Mucosa of rectum (tissue), 2 donors: ENCODE data around the gene PTPN14.

ENCODE experiments used
- H3K27ac ChIP-seq, 2 donors: one replicate each; pipeline ENCODE4 v1.7.0; 2013; ENCODE audit warnings: inconsistent platforms in 2 of 2, low read depth in 2 of 2, low read length in 2 of 2
- H3K27me3 ChIP-seq, 2 donors: one replicate each; pipeline ENCODE4 v1.7.0; 2013; ENCODE audit warnings: low read length in 2 of 2; ENCODE audit not compliant: control insufficient read depth in 2 of 2, insufficient read depth in 2 of 2
- H3K36me3 ChIP-seq, 2 donors: one replicate each; pipeline ENCODE4 v1.7.0; 2013; ENCODE audit warnings: low read length in 2 of 2; ENCODE audit not compliant: control insufficient read depth in 2 of 2, insufficient read depth in 2 of 2
- H3K4me1 ChIP-seq, 2 donors: one replicate each; pipeline ENCODE4 v1.7.0; 2013; ENCODE audit warnings: low read length in 2 of 2, mild to moderate bottlenecking in 1 of 2; ENCODE audit not compliant: control insufficient read depth in 2 of 2, insufficient read depth in 2 of 2
- H3K4me3 ChIP-seq, 2 donors: one replicate each; pipeline ENCODE4 v1.7.0; 2013; ENCODE audit warnings: low read length in 2 of 2
- H3K9ac ChIP-seq, 2 donors: one replicate each; pipeline ENCODE4 v1.7.0; 2013; ENCODE audit warnings: low read length in 2 of 2, low read depth in 1 of 2, mild to moderate bottlenecking in 1 of 2
- H3K9me3 ChIP-seq, 2 donors: one replicate each; pipeline ENCODE4 v1.7.0; 2013; ENCODE audit warnings: low read length in 2 of 2; ENCODE audit not compliant: control insufficient read depth in 2 of 2
- donor health status: healthy.
- donor health status: Normal muscosa, but diverticular disease.

The PTPN14 gene

GRCh38 chr1:214435867-214436266, 115.5 kb downstream of the PTPN14 start:
- Histone ChIP-seq H3K27ac (no peak overlapping the region), H3K4me1 (peaks cover 8 to 11% of the 10 kb centered on the region in 2 donors), H3K4me3 (no peak overlapping the region), H3K27me3 (no peaks in the 10 kb centered on the region), H3K9ac (no peak overlapping the region), H3K9me3 (no peaks in the 10 kb centered on the region), H3K36me3 (no peaks in the 10 kb centered on the region)

- Histone ChIP-seq H3K36me3 (no peaks in the 10 kb centered on the region), H3K9me3 (no peaks in the 10 kb centered on the region), H3K27ac (no peak overlapping the region), H3K27me3 (no peaks in the 10 kb centered on the region), H3K9ac (no peak overlapping the region), H3K4me1 (no peaks in the 10 kb centered on the region), H3K4me3 (no peak overlapping the region)
Observed at GRCh38 chr1:214432245-214432644, 119.2 kb downstream of the PTPN14 start.

GRCh38 chr1:214429951-214430770, 121.2 kb downstream of the PTPN14 start:
- Histone ChIP-seq H3K36me3 (no peaks in the 10 kb centered on the region), H3K27ac (no peak overlapping the region), H3K4me3 (no peak overlapping the region), H3K9ac (no peak overlapping the region), H3K9me3 (no peaks in the 10 kb centered on the region), H3K4me1 (no peaks in the 10 kb centered on the region), H3K27me3 (no peaks in the 10 kb centered on the region)

GRCh38 chr1:214427871-214428277, 123.5 kb downstream of the PTPN14 start:
- H3K27me3 ChIP-seq: no peaks in the 10 kb centered on the region
- no peaks in the 10 kb centered on the region for H3K9me3 ChIP-seq
- no peaks in the 10 kb centered on the region for H3K4me1 ChIP-seq
- H3K36me3 ChIP-seq: no peaks in the 10 kb centered on the region
- no peak overlapping the region for H3K9ac ChIP-seq
- H3K27ac ChIP-seq: no peak overlapping the region
- no peak overlapping the region for H3K4me3 ChIP-seq

GRCh38 chr1:214426426-214426812, 125.0 kb downstream of the PTPN14 start:
- Histone ChIP-seq H3K36me3 (no peaks in the 10 kb centered on the region), H3K27me3 (no peaks in the 10 kb centered on the region), H3K4me1 (no peaks in the 10 kb centered on the region), H3K4me3 (no peak overlapping the region), H3K9ac (no peak overlapping the region), H3K27ac (no peak overlapping the region), H3K9me3 (no peaks in the 10 kb centered on the region)

- no peak overlapping the region for H3K4me3 ChIP-seq
- no peak overlapping the region for H3K27ac ChIP-seq
- no peaks in the 10 kb centered on the region for H3K27me3 ChIP-seq
- no peaks in the 10 kb centered on the region for H3K4me1 ChIP-seq
- H3K36me3 ChIP-seq: no peaks in the 10 kb centered on the region
- H3K9ac ChIP-seq: no peak overlapping the region
- no peaks in the 10 kb centered on the region for H3K9me3 ChIP-seq
Observed at GRCh38 chr1:214425716-214426425, 125.5 kb downstream of the PTPN14 start.

GRCh38 chr1:214425101-214425500, 126.3 kb downstream of the PTPN14 start:
- Histone ChIP-seq H3K9ac (no peak overlapping the region), H3K4me3 (no peak overlapping the region), H3K4me1 (no peaks in the 10 kb centered on the region), H3K9me3 (no peaks in the 10 kb centered on the region), H3K27me3 (no peaks in the 10 kb centered on the region), H3K36me3 (no peaks in the 10 kb centered on the region), H3K27ac (no peak overlapping the region)

GRCh38 chr1:214423045-214423444, 128.4 kb downstream of the PTPN14 start:
- Histone ChIP-seq H3K36me3 (no peaks in the 10 kb centered on the region), H3K27ac (no peak overlapping the region), H3K27me3 (no peaks in the 10 kb centered on the region), H3K4me1 (no peaks in the 10 kb centered on the region), H3K9me3 (no peaks in the 10 kb centered on the region), H3K9ac (no peak overlapping the region), H3K4me3 (no peak overlapping the region)

- H3K36me3 ChIP-seq: no peaks in the 10 kb centered on the region
- no peaks in the 10 kb centered on the region for H3K27me3 ChIP-seq
- H3K9ac ChIP-seq: no peak overlapping the region
- H3K9me3 ChIP-seq: no peaks in the 10 kb centered on the region
- no peak overlapping the region for H3K4me3 ChIP-seq
- no peaks in the 10 kb centered on the region for H3K4me1 ChIP-seq
- H3K27ac ChIP-seq: no peak overlapping the region
Observed at GRCh38 chr1:214422137-214422671, 129.2 kb downstream of the PTPN14 start.

- Histone ChIP-seq H3K4me1 (no peaks in the 10 kb centered on the region), H3K9ac (no peak overlapping the region)
Observed at GRCh38 chr1:214420833-214421232, 130.6 kb downstream of the PTPN14 start.

More at GRCh38 chr1:214420833-214421232, 130.6 kb downstream of the PTPN14 start:
- Histone ChIP-seq H3K4me3 (no peak overlapping the region), H3K27me3 (no peaks in the 10 kb centered on the region), H3K36me3 (no peaks in the 10 kb centered on the region), H3K27ac (no peak overlapping the region), H3K9me3 (no peaks in the 10 kb centered on the region)
